GM19438 (cell line): ENCODE results near the gene ERH.

ENCODE experiments used
- ATAC-seq: cut with Tn5 transposase; IDR thresholded peaks from one replicate; pipeline ENCODE4 v1.9.1; 2021; ENCODE audit warnings: low read depth; ENCODE audit not compliant: unreplicated experiment

Gene ERH

GRCh38 chr14:69357544-69358200 is 40.4 kb downstream of the ERH start:
- no peak for ATAC-seq

GRCh38 chr14:69356903-69357543 is 41.1 kb downstream of the ERH start:
- no peak for ATAC-seq

DNA sequence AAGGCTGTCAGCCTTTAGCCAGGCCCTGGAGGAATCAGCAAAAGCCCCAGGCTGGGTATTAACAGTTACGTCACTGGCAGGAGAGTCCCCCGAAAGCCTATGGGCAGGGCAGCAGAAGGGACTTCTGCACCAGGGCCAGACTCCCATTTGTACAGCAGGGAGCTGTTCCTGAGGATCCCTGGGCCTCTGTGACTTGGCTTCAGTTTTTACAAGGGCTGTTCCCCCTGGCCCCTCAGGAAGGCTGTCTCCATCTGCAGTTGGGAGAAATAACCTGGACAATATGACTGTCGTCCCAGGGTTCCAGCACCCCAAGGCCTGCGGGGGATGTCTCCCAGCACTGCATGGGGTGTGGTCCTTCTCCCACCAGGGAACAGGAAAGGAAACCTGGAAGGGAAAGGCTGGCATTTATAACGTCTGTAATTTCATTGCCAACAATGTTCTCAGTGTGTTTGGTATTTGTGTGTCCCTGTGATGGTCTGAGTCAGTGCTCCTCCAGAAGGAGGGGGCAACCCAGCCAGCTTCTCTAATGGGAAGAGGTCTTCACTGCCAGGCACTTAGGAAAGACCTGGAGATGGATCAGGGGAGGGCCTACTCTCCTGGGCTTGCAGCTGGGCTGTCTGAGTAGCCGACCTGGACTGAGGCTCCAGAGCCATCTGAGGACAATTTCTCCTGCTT is 42.4 kb downstream of the ERH start:
- ATAC-seq: no peak

DNA sequence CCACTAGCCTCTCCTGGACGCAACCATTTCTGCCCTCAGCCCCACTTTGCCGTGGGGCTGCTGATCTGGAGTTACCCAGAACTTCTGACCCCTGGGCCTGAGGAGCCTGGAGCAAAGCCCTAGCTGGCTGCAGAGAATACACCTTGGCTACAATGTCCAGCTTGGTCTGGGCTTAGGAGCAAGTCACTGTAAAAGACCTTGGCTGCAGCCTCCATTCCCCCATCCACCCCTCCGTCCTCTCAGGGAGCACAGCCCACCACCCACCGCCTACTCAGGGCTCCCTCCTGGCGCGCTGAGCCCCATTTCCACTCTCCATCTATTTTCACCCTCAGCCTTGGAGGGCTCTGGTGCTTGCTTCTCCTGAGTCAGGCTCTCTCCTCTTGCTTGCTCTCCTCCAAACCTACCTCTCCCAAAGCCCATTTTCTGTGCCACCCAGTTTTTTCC is 42.9 kb downstream of the ERH start:
- ATAC-seq: no peak

DNA sequence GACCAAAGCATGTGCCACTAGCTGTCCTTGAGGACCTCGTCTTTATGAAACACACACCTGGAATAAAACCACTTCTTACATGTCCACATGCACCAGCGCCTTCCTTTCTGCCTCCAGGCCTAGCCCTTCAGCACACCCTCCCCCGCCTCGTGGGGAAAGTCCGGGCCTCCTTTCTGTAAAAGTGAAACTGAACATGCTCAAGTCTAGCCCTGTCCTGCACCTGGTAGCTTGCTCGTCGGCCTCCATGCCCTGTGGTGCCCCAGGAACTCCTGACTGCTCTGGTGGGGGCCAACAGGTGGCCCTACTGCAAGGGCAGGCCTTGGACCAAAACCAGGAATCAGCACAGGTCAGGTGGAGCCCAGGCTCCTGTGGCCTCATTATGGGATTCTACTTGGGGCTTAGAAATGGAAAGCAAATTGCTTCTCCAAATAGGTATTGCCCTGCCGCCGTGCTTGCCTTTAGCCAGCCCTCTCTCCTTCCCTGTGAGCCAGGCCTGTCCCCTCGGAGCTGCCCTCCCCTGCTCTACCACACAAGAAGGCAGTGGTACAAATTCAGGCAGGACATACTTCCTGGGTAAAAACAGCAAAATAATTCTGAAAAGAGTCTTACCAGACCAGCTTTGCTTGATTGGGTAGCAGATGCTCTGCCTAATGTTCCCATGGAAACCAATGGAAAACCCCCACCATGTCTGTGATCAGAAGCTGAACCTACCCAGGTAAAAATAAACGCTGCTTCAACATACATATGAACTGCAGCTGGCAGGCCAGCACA is 43.5 kb downstream of the ERH start:
- ATAC-seq: peak; percentile 83

DNA sequence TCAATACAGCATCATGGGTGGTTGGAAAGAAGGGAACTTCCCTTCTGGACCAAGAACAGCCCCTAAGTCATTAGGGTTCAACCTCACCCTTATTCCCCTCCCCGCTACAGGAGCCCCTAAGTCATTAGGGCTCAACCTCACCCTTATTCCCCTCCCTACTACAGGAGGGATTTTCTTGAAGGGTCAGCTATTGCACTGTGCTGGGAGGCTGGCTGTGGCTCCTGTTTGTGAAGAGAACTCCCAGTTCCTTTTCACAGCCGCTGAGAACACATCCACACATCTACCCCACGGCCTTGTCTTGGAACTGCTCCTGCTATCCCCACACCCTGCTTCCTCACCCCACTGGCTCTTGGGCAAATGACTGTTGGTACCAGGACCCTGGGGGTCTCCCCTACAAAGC is 44.9 kb downstream of the ERH start:
- ATAC-seq: no peak

GRCh38 chr14:69351911-69352310 is 46.2 kb downstream of the ERH start:
- no peak for ATAC-seq

GRCh38 chr14:69351385-69351784 is 46.7 kb downstream of the ERH start:
- no peak for ATAC-seq

GRCh38 chr14:69350892-69351291 is 47.2 kb downstream of the ERH start:
- ATAC-seq: no peak

DNA sequence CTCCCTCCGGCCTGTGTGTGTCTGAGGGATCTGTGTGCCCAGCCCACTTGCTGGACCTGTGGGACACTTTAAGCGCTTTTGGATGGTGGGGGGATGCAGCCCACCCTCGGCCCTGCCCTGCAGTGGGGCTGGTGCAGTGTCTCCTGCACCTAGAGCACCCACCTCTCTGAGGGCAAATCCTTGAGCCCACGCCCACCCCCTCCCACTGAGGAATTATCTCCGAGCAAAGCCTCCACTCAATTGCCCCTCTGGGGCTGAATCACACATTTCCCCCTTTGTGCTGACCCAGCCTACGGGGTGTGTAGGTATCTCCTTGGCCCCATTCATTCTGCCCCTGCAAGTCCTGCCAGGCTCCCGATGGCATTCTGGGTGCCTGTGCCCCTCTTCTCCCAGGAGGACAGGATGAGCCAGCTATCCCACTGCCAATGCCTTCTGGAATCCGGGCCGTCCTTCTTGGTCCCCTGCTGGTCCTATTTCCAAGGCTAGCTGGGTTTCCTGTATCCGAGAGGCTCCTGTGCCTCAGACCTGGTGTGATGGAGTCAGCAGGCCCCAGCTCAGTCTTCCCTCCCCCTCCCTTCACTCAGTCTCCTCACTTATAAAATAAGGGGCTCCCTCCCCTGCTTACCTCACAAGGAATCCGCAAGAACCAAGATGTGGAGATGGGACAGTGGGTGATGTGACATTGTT is 48.9 kb downstream of the ERH start:
- ATAC-seq: no peak

GRCh38 chr14:69346710-69347109 is 51.4 kb downstream of the ERH start:
- no peak for ATAC-seq

- no peak for ATAC-seq
Measured at GRCh38 chr14:69345402-69345801, 52.7 kb downstream of the ERH start.

GRCh38 chr14:69344171-69344570 is 53.9 kb downstream of the ERH start:
- ATAC-seq: no peak

DNA sequence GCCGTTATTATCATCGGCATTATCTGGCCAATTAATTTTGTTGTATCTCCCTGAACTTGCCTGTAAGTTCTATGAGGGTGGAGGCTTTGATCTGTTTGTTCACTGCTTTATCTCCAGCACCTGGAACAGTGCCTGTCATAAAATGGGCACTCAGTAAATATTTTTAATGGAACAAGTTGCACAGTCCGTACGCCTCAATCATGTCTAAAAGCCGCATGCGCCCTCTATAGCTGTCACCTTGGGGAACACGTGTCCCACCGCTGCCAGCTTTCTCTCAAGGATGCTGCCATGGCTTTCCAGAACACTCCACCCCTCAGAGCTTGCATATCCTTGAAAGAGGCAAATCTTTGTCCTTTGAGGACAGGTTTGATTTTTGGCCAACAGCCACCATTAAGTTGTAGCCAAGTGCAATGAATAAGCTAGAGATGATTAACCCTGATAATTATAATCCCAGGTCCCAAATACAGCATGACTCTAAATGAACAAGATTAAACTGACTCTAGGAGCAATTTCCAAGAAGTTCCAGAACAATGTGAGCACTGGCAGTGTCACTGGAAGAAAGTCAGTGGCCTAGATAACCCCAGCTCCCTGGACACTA is 55.1 kb downstream of the ERH start:
- no peak for ATAC-seq

DNA sequence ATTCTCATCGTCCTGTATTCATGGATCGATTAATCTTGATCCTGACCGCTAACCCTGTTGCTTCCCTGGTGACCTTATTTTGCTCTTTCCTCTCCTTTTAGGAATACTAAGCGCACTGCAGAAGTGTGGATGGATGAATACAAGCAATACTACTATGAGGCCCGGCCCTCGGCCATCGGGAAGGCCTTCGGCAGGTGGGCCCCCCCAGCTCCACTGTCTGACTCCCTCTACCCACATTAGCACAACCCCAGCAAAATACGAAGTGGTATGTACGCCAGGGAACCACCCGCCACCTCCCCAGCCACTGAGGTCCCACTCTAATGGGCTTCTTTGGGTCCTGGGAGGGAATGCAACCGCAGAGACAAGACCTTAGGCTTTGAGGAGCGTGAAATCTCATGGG is 58.7 kb downstream of the ERH start:
- ATAC-seq: no peak

DNA sequence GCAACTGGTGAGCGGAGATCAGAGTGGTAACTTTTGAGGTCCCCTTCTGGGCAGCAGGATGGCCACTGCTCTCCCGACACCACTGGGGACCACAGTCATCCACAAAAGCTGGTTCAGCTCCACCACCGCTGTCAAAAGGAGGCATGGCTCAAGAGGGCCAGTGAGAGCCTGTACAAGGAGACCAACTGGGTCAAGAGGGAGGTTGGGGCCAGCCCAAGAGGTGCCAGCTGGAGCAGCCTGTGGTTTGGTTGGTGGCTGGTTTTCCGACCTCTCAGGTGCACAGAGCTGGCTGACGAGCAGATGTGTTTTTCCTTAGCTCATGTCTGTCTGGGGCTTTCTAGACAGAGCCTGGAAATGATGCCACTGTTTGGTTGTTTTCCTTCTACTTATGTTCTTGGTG is 60.1 kb downstream of the ERH start:
- no peak for ATAC-seq

DNA sequence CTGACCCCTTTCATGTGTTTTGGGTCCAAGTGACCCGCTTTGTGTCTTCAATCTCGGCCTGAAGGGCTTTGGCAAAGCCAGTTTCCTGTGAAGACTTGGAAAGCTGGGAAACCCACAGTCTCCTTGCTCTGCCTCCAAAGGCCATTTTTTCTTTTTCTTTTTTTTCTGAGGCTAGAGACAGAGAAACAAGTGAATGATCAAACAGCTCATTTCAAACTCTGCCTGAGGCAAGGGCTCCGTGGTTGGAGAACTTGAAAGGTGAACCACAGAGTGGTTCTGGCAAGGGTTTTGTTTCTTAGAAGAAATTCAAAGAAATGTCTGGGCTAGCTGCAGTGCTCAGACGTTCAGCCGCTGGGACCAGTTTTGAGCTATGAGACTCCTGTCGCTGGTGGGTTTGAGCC is 62.7 kb downstream of the ERH start:
- ATAC-seq: no peak

- no peak for ATAC-seq
Measured at GRCh38 chr14:69334576-69334975, 63.5 kb downstream of the ERH start.

- no peak for ATAC-seq
Measured at GRCh38 chr14:69333791-69334337, 64.2 kb downstream of the ERH start.

GRCh38 chr14:69332782-69333395 is 65.2 kb downstream of the ERH start:
- no peak for ATAC-seq
